CD4-positive, alpha-beta T cell treated with Interleukin-15 for 4 hours (primary cell): ENCODE data around the gene SMU1.

Source experiments
- DNase-seq: peaks from one replicate; pipeline ENCODE4 v3.0.0-alpha.2; 2020; ENCODE audit warnings: low spot score

Gene SMU1

DNA sequence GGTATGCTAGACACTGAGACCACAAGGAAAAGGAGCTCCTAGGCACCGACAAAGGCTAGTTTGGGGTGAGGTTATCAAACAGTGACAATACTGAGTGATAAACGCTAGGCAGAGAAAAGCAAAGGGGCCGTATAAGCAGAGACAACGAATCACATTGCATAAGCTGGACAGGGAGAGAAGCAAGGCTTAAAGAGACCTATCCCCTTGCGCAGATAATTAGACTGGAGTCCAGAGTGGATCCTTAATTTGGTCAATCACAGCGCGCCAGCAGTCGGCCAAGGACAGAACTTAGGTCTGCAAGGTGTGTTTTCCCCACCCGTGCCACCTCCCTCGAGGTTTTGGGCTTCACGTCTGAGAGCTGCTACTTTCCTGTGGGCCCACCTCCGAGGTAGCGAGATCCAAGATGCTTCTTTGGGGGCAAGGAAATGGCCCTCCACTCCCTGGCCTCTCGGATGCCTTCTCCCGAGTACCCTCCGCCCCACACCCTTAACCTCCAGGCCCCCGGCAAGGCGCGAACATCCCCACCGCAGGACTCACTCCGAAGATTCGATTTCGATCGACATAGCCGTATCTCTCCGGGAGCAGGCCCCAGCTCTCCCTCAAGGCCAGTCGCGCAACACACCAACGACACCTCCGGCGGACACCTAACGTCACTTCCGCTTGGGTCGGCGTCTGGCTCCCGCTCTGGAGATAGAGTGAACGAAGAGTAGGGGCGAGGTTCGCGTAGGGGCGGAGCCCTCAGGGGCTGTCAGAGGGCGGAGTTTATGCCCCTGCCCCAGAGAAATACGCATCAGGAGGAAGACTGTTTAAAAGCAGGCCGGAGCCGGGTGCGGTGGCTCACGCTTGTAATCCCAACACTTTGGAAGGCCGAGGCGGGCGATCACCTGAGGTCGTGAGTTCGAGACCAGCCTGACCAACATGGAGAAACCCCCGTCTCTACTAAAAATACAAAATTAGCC lies at the start of gene SMU1:
TSS of gene SMU1 (minus strand) at position 629 of the 959 bp plus-strand sequence. CDS start at position 563, 66 bp downstream.
- DNase-seq, result peak; percentile 96

DNA sequence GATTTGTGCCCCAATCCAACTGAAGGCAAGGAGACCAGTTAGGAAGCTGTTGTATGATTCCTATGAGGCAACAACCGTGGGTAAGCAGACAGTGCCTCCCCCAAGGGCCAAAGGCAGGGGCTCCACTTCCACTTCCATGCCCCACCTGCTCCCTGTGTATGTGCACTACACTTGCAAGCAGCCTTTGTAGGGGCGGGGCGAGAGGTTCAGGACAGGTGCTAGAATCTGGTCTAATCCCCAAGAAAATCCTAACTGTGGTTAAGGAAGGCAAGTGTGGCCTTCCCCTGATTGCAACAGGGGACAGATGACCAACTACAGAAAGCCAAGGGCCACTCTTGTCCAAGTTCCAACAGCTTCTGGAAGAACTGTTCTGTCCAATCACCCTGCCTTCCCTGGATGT lies 49.0 kb upstream of the SMU1 start:
- DNase-seq, result no peak

DNA sequence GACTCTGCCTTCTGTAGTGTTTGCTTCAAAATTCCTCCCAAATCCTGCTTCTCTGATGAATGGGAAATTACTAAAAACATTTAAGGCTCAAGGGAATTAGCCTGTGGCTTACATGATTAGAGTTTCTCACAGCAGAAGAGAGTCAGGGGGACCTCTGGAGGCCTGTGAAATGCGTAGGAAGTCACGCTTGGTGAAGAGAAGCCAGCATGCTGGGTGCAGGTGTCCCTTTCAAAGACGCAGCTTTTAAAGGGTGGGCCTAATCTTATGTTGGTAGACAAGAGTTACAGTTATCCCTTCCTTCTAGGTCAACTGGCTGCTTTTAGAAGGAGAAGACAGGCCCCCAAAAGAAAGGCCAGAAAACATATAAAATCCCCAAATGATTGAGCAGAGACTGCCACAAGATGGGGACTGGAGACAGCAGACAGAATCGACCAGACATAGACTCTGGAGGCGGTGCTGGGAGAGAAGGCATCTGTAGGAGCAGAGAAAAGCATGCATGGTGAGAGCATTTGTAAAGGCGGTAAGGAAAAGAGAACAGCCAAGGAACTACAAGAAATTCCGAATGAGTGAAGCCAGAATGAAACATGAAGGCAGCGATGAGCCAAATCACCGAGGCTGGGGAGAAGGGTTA lies 48.4 kb upstream of the SMU1 start:
- DNase-seq, result no peak

DNA sequence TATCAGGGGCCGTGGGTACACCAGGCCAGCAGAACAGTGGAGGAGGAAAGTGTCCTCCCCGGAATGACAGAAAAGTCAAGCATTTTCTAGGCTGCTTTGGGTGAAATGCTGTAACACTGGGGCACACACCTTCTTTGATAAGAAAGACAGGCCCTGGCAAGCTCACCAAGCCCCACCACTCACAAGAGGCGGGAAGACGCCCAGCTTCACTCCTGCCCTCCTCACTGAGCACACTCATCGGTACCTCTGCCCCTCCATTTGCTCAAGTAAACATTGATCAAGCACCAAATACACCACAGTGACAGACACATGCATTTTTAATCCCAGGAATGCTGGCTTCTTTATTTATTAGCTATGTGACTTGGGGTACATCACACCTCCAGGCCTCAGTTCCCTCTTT lies 47.6 kb upstream of the SMU1 start:
- no peak for DNase-seq

DNA sequence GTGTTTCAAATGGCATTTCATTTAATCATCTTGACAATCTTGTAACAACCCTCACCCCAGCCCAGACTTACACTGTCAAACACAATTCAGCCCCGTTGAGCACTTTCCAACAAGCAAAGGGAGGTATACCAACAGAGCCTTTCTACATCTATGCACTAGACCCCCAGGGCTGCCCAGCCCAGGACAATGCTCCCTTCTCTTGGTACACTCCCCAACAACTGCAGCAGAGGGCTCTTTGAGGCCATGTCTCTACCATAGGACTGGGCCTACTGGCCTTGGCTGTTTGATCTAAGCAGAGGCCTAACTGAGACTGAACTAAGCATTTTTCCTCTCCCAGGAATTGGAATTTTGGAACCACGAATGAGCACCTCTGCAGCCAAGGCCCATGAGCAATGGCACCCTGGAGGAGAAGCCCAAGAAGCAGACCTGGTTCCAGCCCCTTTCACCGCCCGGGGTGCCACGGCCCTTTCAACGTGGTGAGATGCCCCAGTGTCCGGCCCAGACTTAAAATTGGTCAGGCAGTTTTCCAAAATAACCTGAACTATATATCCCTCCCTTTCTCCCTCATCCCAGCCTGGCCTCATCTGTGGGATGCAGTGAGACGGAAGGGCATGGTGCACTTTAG lies 47.0 kb upstream of the SMU1 start:
- no peak for DNase-seq

- no peak for DNase-seq
These were observed 44.1 kb upstream of the SMU1 start for GRCh38 chr9:33120620-33121019.

DNA sequence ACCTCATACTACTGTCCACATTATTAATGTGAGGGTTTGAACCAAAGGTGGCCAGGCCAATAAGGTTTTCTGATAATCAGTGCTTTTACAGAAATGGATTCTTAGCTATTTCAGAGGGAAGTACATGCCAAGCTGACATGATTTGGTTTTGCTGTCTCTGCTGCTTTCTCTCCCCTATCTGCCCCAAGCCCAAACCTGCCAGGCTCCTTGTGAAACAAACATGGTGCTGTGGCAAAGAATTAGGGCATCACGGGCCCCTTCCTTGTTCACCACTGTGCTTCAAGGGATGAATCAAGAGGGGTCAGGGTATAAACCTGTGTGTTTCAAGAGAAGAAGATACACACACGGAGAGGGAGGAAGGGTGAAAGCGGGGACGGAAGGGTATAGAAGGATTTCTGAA lies 41.3 kb upstream of the SMU1 start:
- no peak for DNase-seq

DNA sequence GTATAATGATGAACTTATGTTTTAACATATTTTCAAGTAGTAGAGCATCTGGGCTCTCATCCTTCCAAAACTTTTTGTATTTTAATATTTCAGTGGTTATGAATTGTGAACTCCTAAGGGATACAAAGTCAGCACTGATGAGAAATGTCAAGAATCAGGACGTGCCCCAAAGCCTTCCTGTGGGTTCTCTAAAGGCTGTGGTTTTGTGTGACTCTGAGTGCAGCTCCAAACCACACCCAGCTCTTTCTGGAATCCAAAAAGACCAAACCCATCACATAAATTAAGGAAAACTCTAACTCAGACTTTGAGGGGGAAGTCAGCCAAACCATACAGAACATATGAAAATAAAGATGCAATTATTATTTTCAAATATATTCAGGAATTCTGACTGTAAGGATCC lies 40.8 kb upstream of the SMU1 start:
- DNase-seq, result no peak

- DNase-seq, result no peak
These were observed 40.4 kb upstream of the SMU1 start for GRCh38 chr9:33116860-33117259.

DNA sequence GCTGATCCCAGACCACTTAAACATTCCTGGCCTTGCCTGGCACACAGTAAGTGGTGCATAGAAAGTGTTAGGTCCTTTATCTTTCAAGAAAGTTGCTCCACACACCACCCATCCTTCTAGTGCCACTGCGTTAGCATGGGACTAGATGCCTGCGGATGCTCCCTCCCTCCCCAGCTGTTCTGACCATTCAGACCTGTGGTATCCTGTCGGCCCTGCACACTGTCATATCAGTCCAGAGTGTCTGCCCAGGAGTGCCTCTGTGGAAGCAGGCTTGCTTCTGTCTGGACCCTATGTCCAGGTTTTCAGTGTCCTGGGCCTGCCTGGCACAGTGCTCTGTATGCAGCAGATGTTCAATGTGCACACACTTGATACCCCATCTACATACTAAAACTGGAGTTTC lies 38.3 kb upstream of the SMU1 start:
- no peak for DNase-seq

- no peak for DNase-seq
These were observed 37.5 kb upstream of the SMU1 start for GRCh38 chr9:33113799-33114547.

DNA sequence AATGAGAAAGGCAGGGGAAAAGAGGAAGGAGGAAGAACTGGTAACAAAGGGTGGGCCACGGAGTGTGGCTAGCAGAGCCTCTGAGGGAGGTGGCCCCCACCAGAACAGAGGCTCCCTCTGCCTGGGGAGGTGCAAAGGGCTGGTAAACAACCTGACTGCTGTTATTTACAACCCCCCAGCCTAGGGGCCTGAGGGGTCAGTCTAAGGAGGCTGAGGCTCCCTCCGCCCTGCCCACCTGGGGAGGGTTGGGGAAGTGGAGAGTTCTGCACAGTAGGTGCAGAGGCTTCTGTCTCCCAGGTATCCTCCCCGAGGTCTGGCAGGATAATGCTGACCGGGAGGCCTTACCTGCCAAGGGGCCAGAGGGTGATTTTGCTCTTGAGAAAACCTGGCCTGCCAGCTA lies 35.6 kb upstream of the SMU1 start:
- no peak for DNase-seq

- DNase-seq, result no peak
These were observed 35.2 kb upstream of the SMU1 start for GRCh38 chr9:33111631-33112030.

- DNase-seq, result no peak
These were observed 34.2 kb upstream of the SMU1 start for GRCh38 chr9:33110686-33111085.

GRCh38 chr9:33109850-33110595 lies 33.5 kb upstream of the SMU1 start:
- DNase-seq, result no peak

DNA sequence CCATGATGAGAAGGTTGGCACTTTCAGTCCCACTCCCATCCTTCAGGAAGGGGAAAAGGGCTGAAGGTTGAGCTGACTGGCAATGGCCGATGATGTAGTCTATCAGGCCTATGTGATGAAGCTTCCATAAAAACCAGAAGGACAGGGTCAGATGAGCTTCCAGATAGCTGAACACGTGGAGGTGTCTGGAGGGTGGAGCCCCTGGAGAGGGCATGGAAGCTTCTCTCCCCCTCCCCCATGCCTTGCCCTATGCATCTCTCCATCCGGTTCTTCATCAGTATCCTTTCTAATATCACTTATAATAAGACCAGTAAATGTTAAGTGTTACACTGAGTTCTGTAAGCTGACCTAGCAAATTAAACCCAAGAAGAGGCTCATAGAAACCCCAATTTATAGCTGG lies 32.6 kb upstream of the SMU1 start:
- DNase-seq, result no peak

DNA sequence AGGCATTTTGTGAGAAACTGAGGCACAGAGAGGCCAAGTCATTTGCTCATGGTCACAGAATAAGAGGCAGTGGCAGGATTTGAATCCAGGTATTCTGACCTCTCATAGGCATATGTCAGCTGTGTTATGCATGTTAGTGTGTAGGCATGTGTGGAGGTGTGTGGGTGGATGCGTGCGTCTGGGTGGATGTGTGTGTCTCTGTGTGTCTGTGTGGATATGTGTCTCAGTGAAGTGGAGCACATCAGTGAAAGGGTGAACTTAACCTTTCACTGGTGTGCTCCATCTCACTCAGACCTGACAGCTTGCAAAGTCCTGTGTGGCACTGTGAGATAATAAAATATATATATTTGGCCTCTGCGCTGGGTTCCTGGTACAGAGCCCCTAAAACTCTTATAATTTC lies 32.0 kb upstream of the SMU1 start:
- no peak for DNase-seq

- DNase-seq, result no peak
These were observed 31.3 kb upstream of the SMU1 start for GRCh38 chr9:33107762-33108161.

DNA sequence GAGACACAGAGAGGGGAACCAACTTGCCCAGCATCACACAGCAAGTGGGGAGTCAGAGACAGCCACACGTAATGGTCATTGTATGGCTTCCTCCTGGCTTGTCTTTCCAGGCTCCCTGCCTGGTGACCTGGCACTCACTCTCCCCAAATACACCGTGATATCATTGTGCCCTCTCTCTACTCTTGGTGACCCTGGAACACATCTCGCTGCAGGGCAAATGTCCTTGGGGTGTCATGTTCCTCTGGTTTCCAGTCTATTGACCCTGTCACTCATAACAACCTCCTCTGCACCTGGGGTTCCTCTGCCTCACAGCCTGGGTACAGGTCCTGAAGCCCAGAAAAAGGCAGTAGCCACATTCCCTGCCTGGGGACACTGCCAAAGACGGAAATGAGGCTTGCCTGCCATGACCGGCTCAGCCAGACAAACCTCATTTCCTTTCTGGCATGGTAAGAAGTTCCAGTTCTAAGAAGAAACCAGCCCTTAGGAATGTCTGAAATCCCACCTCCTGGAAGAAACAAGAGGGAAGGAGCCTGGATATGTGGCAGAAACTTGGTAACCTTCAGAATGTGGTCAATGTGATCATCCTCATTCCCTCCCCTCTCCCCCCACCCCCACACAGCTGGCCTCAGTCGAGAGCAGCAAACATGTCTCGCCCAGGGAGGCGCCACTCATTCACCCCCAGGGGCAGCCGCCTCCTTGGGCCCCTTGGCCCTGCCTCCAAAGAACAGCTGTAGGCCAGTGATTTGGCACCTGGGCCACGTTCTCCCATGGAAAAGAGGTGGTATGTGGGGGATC lies 30.6 kb upstream of the SMU1 start:
- no peak for DNase-seq

DNA sequence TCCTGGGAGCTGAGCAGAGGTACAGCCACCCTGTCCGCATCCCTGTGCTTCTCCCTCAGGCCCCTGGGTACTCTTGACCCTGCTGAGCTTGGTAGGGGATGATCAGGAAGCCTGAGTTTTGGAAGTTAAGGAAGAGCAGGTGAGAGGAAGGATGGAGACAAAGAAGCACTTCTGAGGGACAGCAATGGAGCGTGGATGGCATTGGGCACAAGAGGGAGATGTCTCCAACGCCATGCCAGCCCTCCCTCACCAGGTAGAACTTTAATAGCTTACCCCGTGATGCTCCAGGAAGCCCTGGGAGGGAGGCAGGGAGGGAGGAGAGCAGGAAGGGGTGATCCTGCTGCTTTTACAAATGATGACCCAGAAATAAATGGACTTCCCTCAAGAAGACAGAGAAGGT lies 29.9 kb upstream of the SMU1 start:
- DNase-seq, result no peak

DNA sequence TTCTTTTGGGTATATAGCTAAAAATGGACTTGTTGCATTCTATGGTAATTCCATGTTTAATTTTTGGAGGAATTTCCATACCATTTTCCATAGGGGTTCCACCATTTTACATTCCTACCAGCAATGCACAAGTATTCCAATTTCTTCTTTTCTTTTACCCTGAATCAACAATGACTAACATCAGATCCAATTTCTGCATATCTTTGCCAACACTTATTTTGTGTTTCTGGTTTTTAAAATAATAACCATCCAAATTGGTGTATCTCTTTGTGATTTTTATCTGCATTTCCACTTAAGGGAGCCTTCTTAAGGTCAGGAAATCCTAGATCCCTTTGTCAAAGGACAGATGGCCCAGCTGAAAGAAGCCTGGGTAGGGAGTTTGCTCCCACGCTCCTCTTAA lies 29.5 kb upstream of the SMU1 start:
- no peak for DNase-seq
